Spleen (tissue), 11 donors: ENCODE results near the gene NKTR. TPM values are rescaled to one million over a fixed set of nuclear protein-coding genes. Genes with fewer than 3 reads are reported as not detected.

Experiments
- DNase-seq: peaks from one replicate; pipeline ENCODE4 v3.0.0-alpha.2; 2020
- H3K27ac ChIP-seq, 8 donors: fragments of 200-600 bp; sonication (generic) in 7 of 8; 1 replicate in 4 of 8; 2 replicates in 4 of 8; pipeline versions ENCODE4 v1.5.0 to v1.8.0; 2016 to 2021; ENCODE audit warnings: inconsistent platforms in 4 of 8, mild to moderate bottlenecking in 4 of 8, moderate library complexity in 1 of 8
- H3K27me3 ChIP-seq, 7 donors: fragments of 200-600 bp; sonication (generic) in 6 of 7; replicated peaks in 1 of 7; 1 replicate in 4 of 7; 2 replicates in 3 of 7; pipeline versions ENCODE4 v1.5.0 to v1.8.0; 2016 to 2021; ENCODE audit warnings: inconsistent platforms in 3 of 7, mild to moderate bottlenecking in 1 of 7
- H3K36me3 ChIP-seq, 6 donors: fragments of 200-600 bp; sonication (generic) in 5 of 6; 1 replicate in 4 of 6; 2 replicates in 2 of 6; pipeline versions ENCODE4 v1.5.0 to v1.8.0; 2016 to 2021; ENCODE audit warnings: inconsistent platforms in 2 of 6
- H3K4me1 ChIP-seq, 6 donors: fragments of 200-600 bp; sonication (generic) in 5 of 6; 1 replicate in 3 of 6; 2 replicates in 3 of 6; pipeline versions ENCODE4 v1.5.0 to v1.8.0; 2016 to 2021; ENCODE audit warnings: inconsistent platforms in 3 of 6
- H3K4me3 ChIP-seq, 8 donors: fragments of 200-600 bp; sonication (generic) in 7 of 8; 1 replicate in 4 of 8; 2 replicates in 4 of 8; pipeline versions ENCODE4 v1.5.0 to v1.8.0; 2016 to 2021; ENCODE audit warnings: inconsistent platforms in 4 of 8, mild to moderate bottlenecking in 4 of 8, moderate library complexity in 2 of 8
- H3K9me3 ChIP-seq, 8 donors: fragments of 200-600 bp; sonication (generic) in 7 of 8; 1 replicate in 4 of 8; 2 replicates in 4 of 8; pipeline versions ENCODE4 v1.5.0 to v1.8.0; 2016 to 2021; ENCODE audit warnings: inconsistent platforms in 4 of 8
- POLR2A ChIP-seq, 3 donors: fragments of 450-650 bp; IDR thresholded peaks; one replicate each; pipeline ENCODE4 v1.5.1; 2017; ENCODE audit warnings: antibody characterized with exemption in 3 of 3, mild to moderate bottlenecking in 1 of 3
- POLR2AphosphoS5 ChIP-seq, 3 donors: sonication (generic); formaldehyde crosslinking; IDR thresholded peaks; one replicate each; pipeline ENCODE4 v1.5.1; 2017; ENCODE audit warnings: antibody characterized with exemption in 3 of 3
- WGBS, 5 donors: extraction: QIAGEN DNeasy Blood & Tissue Kit in 3 of 5; methylation state at CpG; one replicate each; pipeline versions ENCODE4 v1.1.5 to v1.1.7; 2013 to 2018; 5-methylcytosine and 5-hydroxymethylcytosine counted together
- intact Hi-C: fragments of 100-400 bp; cut with DNase I; formaldehyde crosslinking; loops from one replicate; pipeline ENCODE4 v1.15.0; 2023; ENCODE audit warnings: low total_unique reads
- polyA plus RNA-seq, 3 donors: library from polyadenylated mRNA; stranded (reverse); fragments of 200-250 nt; gene quantifications; one replicate each; pipeline ENCODE4 v1.2.1, GENCODE V29; 2013
- total RNA-seq, 7 donors: library from RNA; depleted of rRNA in 3 of 7; stranded (reverse); fragments of >200 nt in 3 of 7; fragmentation: NEBNext Ultra II Directional in 4 of 7; extraction: Animal tissue kit (Norgen Biotek cat#: 25700) in 4 of 7; gene quantifications; one replicate each; pipeline versions ENCODE4 v1.1.0 to v1.2.1, GENCODE V29; 2016 to 2021
- TF ChIP-seq, protein P1 (sequence below), 11 experiments: fragments of 200-600 bp in 7 of 11; fragments of 450-650 bp in 4 of 11; sonication (generic) in 4 of 11; IDR thresholded peaks in 8 of 11; conservative IDR thresholded peaks in 3 of 11; 1 replicate in 7 of 11; 2 replicates in 4 of 11; pipeline versions ENCODE4 v1.4.0 to v1.8.0; 2016 to 2021; ENCODE audit warnings: antibody characterized with exemption in 11 of 11, inconsistent platforms in 4 of 11, mild to moderate bottlenecking in 1 of 11
- donor health status: healthy with polysubstance abuse.
- donor health status: DM: no; HTN: no; CAD: no; lungs with moderate emphysema.
- donor health status: DM: no; HTN: no; CAD: no.
- donor health status: Bipolar disorder and iron deficiency.
- donor health status: healthy.
- donor health status: DM: no; HTN: no; CAD: no.
- donor health status: DM: yes; HTN: yes; CAD: no.

NKTR gene
- total and polyA plus RNA-seq, 10 donors = 19.9 to 258 (median 140) TPM

DNA sequence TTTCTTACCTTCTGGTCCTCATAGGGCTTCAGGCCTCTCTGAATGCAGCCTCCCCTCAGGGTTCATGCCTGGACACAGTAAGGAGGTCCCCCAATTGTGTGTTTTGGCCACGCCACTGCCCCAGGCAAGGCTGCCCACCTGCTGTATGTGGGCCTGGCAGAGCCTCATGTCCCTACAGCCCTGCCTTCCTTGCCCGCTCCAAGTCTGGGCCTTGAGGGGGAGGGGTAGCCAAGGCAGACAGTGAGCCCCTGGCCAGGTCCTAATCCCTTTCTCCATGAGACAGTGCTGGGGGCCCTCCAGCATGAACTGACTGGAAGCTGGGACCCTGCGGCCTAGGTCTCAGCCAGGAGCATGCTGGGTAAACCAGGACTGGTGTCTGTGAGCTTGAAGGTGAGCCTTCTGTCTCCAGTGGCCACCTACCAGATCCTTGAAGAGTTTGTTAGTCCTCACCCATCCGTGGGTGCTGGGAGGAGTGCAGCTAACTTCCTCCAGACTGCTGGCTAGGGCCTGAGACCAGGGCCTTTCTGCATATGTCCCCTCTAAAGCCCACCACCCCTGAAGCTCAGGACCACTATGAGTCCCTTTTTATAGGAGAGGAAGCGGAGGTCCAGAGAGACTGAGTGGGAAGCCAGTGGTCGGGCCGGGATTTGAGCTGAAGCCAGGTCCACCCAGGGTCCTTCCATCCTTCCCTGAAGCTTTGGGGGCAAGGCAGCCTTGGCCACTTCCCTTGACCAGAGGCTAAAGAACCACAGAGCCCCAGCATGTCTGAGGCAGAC lies 61.7 kb downstream of the NKTR start:
- no peak for DNase-seq
- intact Hi-C loops = no loop called here
- H3K27ac ChIP-seq = no peak overlapping the region
- TF ChIP-seq POLR2AphosphoS5 (IDR thresholded peaks at IDR 0.05) (peak in 1 of 3 donors; percentile 1), POLR2A (IDR thresholded peaks at IDR 0.05) (no peak)
- no peaks in the 10 kb centered on the region for H3K27me3 ChIP-seq
- H3K9me3 ChIP-seq = no peaks in the 10 kb centered on the region
- WGBS, 5 donors = 86 to 97% (median 90%) methylated on average over 4 to 7 of the region's 7 CpGs
- peaks cover 0 to 16% (median 9%) of the 10 kb centered on the region in 6 donors for H3K4me1 ChIP-seq
- H3K4me3 ChIP-seq = no peak overlapping the region
- H3K36me3 ChIP-seq = peaks cover 0 to 59% (median 2%) of the 10 kb centered on the region in 6 donors

- TF ChIP-seq, protein P1, sequence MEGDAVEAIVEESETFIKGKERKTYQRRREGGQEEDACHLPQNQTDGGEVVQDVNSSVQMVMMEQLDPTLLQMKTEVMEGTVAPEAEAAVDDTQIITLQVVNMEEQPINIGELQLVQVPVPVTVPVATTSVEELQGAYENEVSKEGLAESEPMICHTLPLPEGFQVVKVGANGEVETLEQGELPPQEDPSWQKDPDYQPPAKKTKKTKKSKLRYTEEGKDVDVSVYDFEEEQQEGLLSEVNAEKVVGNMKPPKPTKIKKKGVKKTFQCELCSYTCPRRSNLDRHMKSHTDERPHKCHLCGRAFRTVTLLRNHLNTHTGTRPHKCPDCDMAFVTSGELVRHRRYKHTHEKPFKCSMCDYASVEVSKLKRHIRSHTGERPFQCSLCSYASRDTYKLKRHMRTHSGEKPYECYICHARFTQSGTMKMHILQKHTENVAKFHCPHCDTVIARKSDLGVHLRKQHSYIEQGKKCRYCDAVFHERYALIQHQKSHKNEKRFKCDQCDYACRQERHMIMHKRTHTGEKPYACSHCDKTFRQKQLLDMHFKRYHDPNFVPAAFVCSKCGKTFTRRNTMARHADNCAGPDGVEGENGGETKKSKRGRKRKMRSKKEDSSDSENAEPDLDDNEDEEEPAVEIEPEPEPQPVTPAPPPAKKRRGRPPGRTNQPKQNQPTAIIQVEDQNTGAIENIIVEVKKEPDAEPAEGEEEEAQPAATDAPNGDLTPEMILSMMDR (IDR thresholded peaks at IDR 0.05 in 8 of 11, conservative IDR thresholded peaks at IDR 0.05 in 3 of 11) = no peak
- TF ChIP-seq POLR2AphosphoS5 (IDR thresholded peaks at IDR 0.05) (peak in 1 of 3 donors; percentile 19), POLR2A (IDR thresholded peaks at IDR 0.05) (no peak)
- H3K9me3 ChIP-seq = no peaks in the 10 kb centered on the region
- no peaks in the 10 kb centered on the region for H3K27me3 ChIP-seq
- H3K4me3 ChIP-seq = no peak overlapping the region
- no peak overlapping the region for H3K27ac ChIP-seq
- intact Hi-C loops = no loop called here
- peaks cover 0 to 59% (median 2%) of the 10 kb centered on the region in 6 donors for H3K36me3 ChIP-seq
- 84 to 90% (median 85%) methylated on average over 9 to 12 of the region's 12 CpGs for WGBS, 5 donors
- H3K4me1 ChIP-seq = peaks cover 0 to 16% (median 9%) of the 10 kb centered on the region in 6 donors
- no peak for DNase-seq
These were observed 62.5 kb downstream of the NKTR start for GRCh38 chr3:42662813-42663535.

DNA sequence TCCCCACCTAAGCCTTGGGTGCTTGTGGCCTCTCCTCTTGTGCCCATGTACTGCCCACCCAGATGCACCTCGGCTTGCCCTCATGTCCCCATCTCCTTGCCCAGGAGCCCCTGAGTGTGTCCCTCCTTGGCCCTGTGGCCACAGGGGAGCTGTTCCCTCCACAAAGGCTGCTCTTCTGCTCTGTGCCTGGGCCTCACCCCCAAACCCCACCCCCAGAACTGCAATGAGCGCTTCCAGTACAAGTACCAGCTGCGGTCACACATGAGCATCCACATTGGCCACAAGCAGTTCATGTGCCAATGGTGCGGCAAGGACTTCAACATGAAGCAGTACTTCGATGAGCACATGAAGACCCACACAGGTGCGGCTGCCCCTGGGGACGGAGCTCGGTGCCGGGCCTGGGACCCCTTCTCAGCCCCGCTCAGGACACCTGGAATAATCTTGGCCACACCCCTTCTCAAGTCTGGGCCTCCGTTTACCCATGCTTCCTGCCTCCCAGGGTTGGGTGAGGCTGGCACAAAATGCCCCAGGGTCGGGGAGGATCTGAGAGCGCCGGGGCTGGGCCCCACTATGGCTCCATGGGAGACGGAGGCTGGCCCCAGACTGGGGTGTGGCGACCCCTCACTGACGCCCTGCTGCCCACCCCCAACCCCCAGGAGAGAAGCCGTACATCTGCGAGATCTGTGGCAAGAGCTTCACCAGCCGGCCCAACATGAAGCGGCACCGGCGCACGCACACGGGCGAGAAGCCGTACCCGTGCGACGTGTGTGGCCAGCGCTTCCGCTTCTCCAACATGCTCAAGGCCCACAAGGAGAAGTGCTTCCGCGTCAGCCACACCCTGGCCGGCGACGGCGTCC lies 63.3 kb downstream of the NKTR start:
- intact Hi-C loops = no loop called here
- Histone ChIP-seq H3K9me3 (no peaks in the 10 kb centered on the region), H3K4me3 (peak overlapping the region in 2 of 8 donors; percentile 10 to 48), H3K36me3 (peaks cover 0 to 51% (median 0%) of the 10 kb centered on the region in 6 donors), H3K4me1 (peaks cover 0 to 13% (median 8%) of the 10 kb centered on the region in 6 donors), H3K27me3 (peaks cover 0 to 4% (median 0%) of the 10 kb centered on the region in 7 donors), H3K27ac (peak overlapping the region in 4 of 8 donors; percentile 39 to 53 (median 48))
- 66 to 76% (median 73%) methylated on average over 20 to 38 of the region's 38 CpGs for WGBS, 5 donors
- TF ChIP-seq, protein P1 (IDR thresholded peaks at IDR 0.05 in 8 of 11, conservative IDR thresholded peaks at IDR 0.05 in 3 of 11) = no peak
- no peak for TF ChIP-seq POLR2A (IDR thresholded peaks at IDR 0.05)
- TF ChIP-seq POLR2AphosphoS5 (IDR thresholded peaks at IDR 0.05) = peak in 2 of 3 donors; percentile 60 to 66
- DNase-seq = peak; percentile 88

- WGBS, 5 donors = 76 to 88% (median 80%) methylated on average over 2 to 19 of the region's 19 CpGs
- peak overlapping the region in 2 of 8 donors; percentile 10 to 48 for H3K4me3 ChIP-seq
- no peak for DNase-seq
- peaks cover 0 to 46% (median 0%) of the 10 kb centered on the region in 6 donors for H3K36me3 ChIP-seq
- peaks cover 0 to 4% (median 0%) of the 10 kb centered on the region in 7 donors for H3K27me3 ChIP-seq
- no peaks in the 10 kb centered on the region for H3K9me3 ChIP-seq
- intact Hi-C loops = no loop called here
- H3K4me1 ChIP-seq = peaks cover 0 to 7% (median 5%) of the 10 kb centered on the region in 6 donors
- TF ChIP-seq POLR2A (IDR thresholded peaks at IDR 0.05) (no peak), POLR2AphosphoS5 (IDR thresholded peaks at IDR 0.05) (no peak)
- TF ChIP-seq, protein P1 (IDR thresholded peaks at IDR 0.05 in 8 of 11, conservative IDR thresholded peaks at IDR 0.05 in 3 of 11) = no peak
- H3K27ac ChIP-seq = peak overlapping the region in 4 of 8 donors; percentile 39 to 53 (median 48)
These were observed 63.9 kb downstream of the NKTR start for GRCh38 chr3:42664438-42664803.
